HG02610 (cell line): ENCODE measurements around the gene ZDHHC14.

ENCODE experiments used
- ATAC-seq: cut with Tn5 transposase; IDR thresholded peaks from one replicate; pipeline ENCODE4 v1.9.1; 2021; ENCODE audit warnings: mild to moderate bottlenecking, moderate library complexity; ENCODE audit not compliant: unreplicated experiment

ZDHHC14 gene

GRCh38 chr6:157725836-157726235 lies 344.8 kb downstream of the ZDHHC14 start:
- ATAC-seq: no peak

GRCh38 chr6:157726892-157727628 lies 346.1 kb downstream of the ZDHHC14 start:
- ATAC-seq: no peak
